Endothelial cell (in vitro differentiated cells): ENCODE data around the gene GOLGA2. TPM values are rescaled to one million over a fixed set of nuclear protein-coding genes. Genes with fewer than 3 reads are reported as not detected.

Experiments used
- DNase-seq: peaks from one replicate; pipeline ENCODE4 v3.0.0; 2021; ENCODE audit warnings: low spot score
- H3K27ac Mint-ChIP-seq: one replicate; pipeline ENCODE4 v1.8.0; 2021; ENCODE audit warnings: mixed read lengths, inconsistent platforms; ENCODE audit not compliant: unreplicated experiment
- H3K27me3 Mint-ChIP-seq: one replicate; pipeline ENCODE4 v1.8.0; 2021; ENCODE audit warnings: mild to moderate bottlenecking, moderate library complexity, mixed read lengths, inconsistent platforms; ENCODE audit not compliant: unreplicated experiment
- H3K36me3 Mint-ChIP-seq: one replicate; pipeline ENCODE4 v1.8.0; 2021; ENCODE audit warnings: mild to moderate bottlenecking, low read depth, mixed read lengths, inconsistent platforms; ENCODE audit not compliant: unreplicated experiment
- H3K4me1 Mint-ChIP-seq: one replicate; pipeline ENCODE4 v1.8.0; 2021; ENCODE audit warnings: mild to moderate bottlenecking, mixed read lengths, inconsistent platforms; ENCODE audit not compliant: unreplicated experiment
- H3K4me3 Mint-ChIP-seq: one replicate; pipeline ENCODE4 v1.8.0; 2021; ENCODE audit warnings: mild to moderate bottlenecking, mixed read lengths, inconsistent platforms; ENCODE audit not compliant: unreplicated experiment
- H3K9me3 Mint-ChIP-seq: one replicate; pipeline ENCODE4 v1.8.0; 2021; ENCODE audit warnings: mixed read lengths, inconsistent platforms; ENCODE audit not compliant: unreplicated experiment
- CTCF ChIP-seq: fragments of 200-600 bp; sonication (generic); IDR thresholded peaks from one replicate; pipeline ENCODE4 v1.5.0; 2021; ENCODE audit warnings: antibody characterized with exemption; ENCODE audit not compliant: unreplicated experiment
- total RNA-seq: library from RNA; stranded (reverse); fragmentation: NEBNext Ultra II Directional; extraction: Animal tissue kit (Norgen Biotek cat#: 25700); gene quantifications from one replicate; pipeline ENCODE4 v1.2.1, GENCODE V29; 2021; ENCODE audit not compliant: unreplicated experiment

GOLGA2 gene
- total RNA-seq, 1 donor from 2014 or later: 69.4 TPM

- Mint-ChIP-seq H3K36me3 (peaks cover 3% of the 10 kb centered on the region), H3K4me3 (no peak overlapping the region), H3K4me1 (peaks cover 7% of the 10 kb centered on the region), H3K27ac (no peak overlapping the region), H3K27me3 (peaks cover 16% of the 10 kb centered on the region), H3K9me3 (no peaks in the 10 kb centered on the region)
- no peak for TF ChIP-seq CTCF
- DNase-seq: no peak
Observed at GRCh38 chr9:128222880-128223670, 52.7 kb downstream of the GOLGA2 start.

DNA sequence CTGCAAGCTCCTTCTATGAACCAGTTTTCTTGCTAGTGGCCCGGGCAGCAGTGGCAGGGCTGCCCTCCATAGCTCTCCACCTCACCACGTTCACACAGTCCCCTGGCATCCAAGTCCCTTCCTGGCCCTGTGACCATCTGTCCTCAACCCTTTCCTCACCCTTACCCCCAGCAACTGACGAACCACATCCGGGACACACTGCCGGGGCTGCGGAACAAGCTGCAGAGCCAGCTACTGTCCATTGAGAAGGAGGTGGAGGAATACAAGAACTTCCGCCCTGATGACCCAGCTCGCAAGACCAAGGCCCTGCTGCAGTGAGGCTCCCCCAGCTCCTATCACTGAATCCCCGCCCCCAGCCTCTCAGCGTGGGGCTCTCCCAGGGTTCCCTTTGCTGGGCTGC, 53.8 kb downstream of the GOLGA2 start:
- Mint-ChIP-seq H3K36me3 (peaks cover 3% of the 10 kb centered on the region), H3K27ac (no peak overlapping the region)
- no peak for DNase-seq

DNA sequence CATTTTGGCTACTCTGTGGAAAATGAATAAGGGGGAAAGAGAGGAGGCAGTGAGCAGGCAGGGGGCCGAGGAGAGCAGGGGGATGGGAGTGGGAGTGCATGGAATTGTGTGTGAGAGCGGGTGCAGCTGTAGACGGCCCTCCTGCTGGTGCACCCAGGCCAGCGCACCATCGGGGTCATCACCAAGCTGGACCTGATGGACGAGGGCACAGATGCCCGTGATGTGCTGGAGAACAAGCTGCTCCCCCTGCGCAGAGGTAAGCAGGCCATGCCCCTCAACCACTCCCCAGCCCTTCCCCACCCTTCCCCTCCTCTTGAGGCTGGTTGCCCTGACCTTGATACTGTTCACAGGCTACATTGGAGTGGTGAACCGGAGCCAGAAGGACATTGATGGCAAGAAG, 56.0 kb downstream of the GOLGA2 start:
- no peaks in the 10 kb centered on the region for H3K9me3 Mint-ChIP-seq
- no peak for TF ChIP-seq CTCF
- H3K27ac Mint-ChIP-seq: no peak overlapping the region
- no peak for DNase-seq
- no peak overlapping the region for H3K4me3 Mint-ChIP-seq
- peaks cover 9% of the 10 kb centered on the region for H3K27me3 Mint-ChIP-seq
- H3K36me3 Mint-ChIP-seq: peaks cover 3% of the 10 kb centered on the region
- peaks cover 7% of the 10 kb centered on the region for H3K4me1 Mint-ChIP-seq

More for the DNA sequence above, 53.8 kb downstream of the GOLGA2 start:
- H3K4me3 Mint-ChIP-seq: no peak overlapping the region
- no peak for TF ChIP-seq CTCF
- H3K4me1 Mint-ChIP-seq: peaks cover 7% of the 10 kb centered on the region
- H3K9me3 Mint-ChIP-seq: no peaks in the 10 kb centered on the region
- peaks cover 16% of the 10 kb centered on the region for H3K27me3 Mint-ChIP-seq

DNA sequence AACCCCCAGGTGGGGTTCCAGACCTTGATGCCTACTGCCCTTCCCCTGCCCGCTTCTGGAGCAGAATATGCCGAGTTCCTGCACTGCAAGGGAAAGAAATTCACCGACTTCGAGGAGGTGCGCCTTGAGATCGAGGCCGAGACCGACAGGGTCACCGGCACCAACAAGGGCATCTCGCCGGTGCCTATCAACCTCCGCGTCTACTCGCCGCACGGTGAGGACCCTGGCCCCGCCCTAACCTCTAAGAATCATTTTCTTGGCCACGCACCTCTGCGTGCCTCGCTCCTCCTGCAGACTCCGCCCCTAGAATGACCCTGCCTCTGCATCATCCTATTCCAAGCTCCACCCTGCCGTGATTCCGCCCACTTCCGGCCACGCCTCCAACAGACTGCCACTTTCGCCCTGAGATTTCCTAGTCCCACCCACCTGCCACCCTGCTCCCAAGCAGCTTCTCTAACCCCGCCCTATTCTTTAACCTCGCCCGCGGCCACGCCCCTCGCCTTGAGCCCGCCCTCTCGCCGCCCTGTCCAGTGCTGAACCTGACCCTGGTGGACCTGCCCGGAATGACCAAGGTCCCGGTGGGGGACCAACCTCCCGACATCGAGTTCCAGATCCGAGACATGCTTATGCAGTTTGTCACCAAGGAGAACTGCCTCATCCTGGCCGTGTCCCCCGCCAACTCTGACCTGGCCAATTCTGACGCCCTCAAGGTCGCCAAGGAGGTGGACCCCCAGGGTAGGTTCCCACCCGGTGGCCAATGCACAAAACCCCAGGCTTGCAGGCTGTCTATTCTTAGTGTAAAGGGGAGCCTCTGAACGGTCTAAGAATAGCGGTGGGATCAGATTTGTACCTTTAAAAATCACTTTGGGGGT, 57.1 kb downstream of the GOLGA2 start:
- Mint-ChIP-seq H3K4me1 (peaks cover 7% of the 10 kb centered on the region), H3K36me3 (peaks cover 3% of the 10 kb centered on the region), H3K4me3 (peak overlapping the region; percentile 76), H3K9me3 (no peaks in the 10 kb centered on the region), H3K27me3 (peaks cover 8% of the 10 kb centered on the region), H3K27ac (no peak overlapping the region)
- peak; percentile 87 for DNase-seq
- no peak for TF ChIP-seq CTCF

DNA sequence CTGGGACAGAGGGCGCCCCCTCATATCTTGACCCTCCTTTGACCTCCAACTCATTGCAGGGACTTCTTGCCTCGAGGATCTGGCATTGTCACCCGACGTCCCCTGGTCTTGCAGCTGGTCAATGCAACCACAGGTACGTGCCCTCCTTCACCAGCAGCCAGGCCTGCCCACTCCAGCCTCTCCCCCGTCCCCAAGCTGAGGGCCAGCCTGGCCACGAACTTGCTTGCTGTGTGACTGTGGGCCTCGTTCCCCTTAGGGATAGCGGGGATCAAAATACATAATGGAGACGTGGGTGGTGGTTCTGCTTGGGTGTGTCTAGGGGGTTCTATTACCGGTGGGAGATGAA, 57.7 kb downstream of the GOLGA2 start:
- Mint-ChIP-seq H3K36me3 (peaks cover 3% of the 10 kb centered on the region), H3K27ac (no peak overlapping the region), H3K9me3 (no peaks in the 10 kb centered on the region), H3K4me3 (peak overlapping the region; percentile 76), H3K4me1 (peaks cover 7% of the 10 kb centered on the region), H3K27me3 (peaks cover 8% of the 10 kb centered on the region)
- no peak for DNase-seq
- TF ChIP-seq CTCF: no peak
